Mesothelial cell of epicardium (in vitro differentiated cells): ENCODE data around the gene HGS. TPM values are rescaled to one million over a fixed set of nuclear protein-coding genes. Genes with fewer than 3 reads are reported as not detected.
A peak's percentile ranks its signal among the peaks of the same experiment; 100 is the strongest.

Source experiments
- DNase-seq, 2 experiments: peaks; one replicate each; pipeline ENCODE4 v3.0.0; 2021; ENCODE audit warnings: low spot score in 2 of 2; ENCODE audit not compliant: unreplicated experiment in 2 of 2
- H3K27ac Mint-ChIP-seq: 2 replicates; pipeline ENCODE4 v1.8.0; 2021; ENCODE audit warnings: mixed read lengths
- H3K27me3 Mint-ChIP-seq: 2 replicates; pipeline ENCODE4 v1.8.0; 2021; ENCODE audit warnings: low read depth, mixed read lengths
- H3K36me3 Mint-ChIP-seq: 2 replicates; pipeline ENCODE4 v1.8.0; 2021; ENCODE audit warnings: mixed read lengths
- H3K4me1 Mint-ChIP-seq: 2 replicates; pipeline ENCODE4 v1.8.0; 2021; ENCODE audit warnings: mixed read lengths
- H3K4me3 Mint-ChIP-seq: 2 replicates; pipeline ENCODE4 v1.8.0; 2021; ENCODE audit warnings: mild to moderate bottlenecking, moderate library complexity, mixed read lengths
- H3K9me3 Mint-ChIP-seq: 2 replicates; pipeline ENCODE4 v1.8.0; 2021; ENCODE audit warnings: mixed read lengths
- total RNA-seq: library from RNA; stranded (reverse); gene quantifications from 3 replicates; pipeline ENCODE4 v1.2.1, GENCODE V29; 2021
- TF ChIP-seq, protein P1 (sequence below): fragments of 200-600 bp; sonication (generic); IDR thresholded peaks from one replicate; pipeline ENCODE4 v1.5.0; 2021; ENCODE audit warnings: antibody characterized with exemption; ENCODE audit not compliant: unreplicated experiment

Gene HGS
- total RNA-seq, 1 donor from 2014 or later = 119 TPM

DNA sequence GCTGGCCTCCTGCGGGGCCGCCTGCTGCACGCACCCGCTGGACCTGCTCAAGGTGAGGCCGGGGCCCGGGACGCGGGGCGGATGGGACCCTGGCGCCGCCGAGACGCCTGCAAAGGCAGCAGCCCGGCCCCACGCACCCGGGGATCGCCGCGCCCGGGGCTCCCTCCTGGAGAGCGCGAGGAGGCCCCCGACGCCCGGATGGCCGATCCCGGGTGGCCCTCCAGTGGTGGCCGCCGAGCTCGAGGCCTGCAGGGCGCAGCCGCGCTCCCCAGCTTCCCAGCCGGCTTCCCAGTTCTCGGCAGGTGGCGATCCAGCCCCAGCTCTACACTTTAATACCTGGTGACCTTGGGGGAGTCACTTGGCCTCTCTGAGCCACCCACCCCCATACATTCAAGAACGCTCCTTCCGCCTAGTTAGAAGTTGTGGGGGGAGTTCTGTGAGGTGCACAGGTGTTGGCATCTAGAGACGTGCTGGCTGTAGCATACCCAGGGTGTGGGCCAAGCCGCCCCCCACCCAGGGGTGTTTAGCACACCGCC, 28.7 kb downstream of the HGS start:
- Mint-ChIP-seq H3K4me1 (peaks cover 16% of the 10 kb centered on the region), H3K4me3 (peak overlapping the region; percentile 83), H3K36me3 (no peaks in the 10 kb centered on the region), H3K27ac (no peak overlapping the region), H3K9me3 (no peaks in the 10 kb centered on the region), H3K27me3 (peaks cover 14% of the 10 kb centered on the region)
- DNase-seq = no peak
- TF ChIP-seq, protein P1, sequence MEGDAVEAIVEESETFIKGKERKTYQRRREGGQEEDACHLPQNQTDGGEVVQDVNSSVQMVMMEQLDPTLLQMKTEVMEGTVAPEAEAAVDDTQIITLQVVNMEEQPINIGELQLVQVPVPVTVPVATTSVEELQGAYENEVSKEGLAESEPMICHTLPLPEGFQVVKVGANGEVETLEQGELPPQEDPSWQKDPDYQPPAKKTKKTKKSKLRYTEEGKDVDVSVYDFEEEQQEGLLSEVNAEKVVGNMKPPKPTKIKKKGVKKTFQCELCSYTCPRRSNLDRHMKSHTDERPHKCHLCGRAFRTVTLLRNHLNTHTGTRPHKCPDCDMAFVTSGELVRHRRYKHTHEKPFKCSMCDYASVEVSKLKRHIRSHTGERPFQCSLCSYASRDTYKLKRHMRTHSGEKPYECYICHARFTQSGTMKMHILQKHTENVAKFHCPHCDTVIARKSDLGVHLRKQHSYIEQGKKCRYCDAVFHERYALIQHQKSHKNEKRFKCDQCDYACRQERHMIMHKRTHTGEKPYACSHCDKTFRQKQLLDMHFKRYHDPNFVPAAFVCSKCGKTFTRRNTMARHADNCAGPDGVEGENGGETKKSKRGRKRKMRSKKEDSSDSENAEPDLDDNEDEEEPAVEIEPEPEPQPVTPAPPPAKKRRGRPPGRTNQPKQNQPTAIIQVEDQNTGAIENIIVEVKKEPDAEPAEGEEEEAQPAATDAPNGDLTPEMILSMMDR = no peak

DNA sequence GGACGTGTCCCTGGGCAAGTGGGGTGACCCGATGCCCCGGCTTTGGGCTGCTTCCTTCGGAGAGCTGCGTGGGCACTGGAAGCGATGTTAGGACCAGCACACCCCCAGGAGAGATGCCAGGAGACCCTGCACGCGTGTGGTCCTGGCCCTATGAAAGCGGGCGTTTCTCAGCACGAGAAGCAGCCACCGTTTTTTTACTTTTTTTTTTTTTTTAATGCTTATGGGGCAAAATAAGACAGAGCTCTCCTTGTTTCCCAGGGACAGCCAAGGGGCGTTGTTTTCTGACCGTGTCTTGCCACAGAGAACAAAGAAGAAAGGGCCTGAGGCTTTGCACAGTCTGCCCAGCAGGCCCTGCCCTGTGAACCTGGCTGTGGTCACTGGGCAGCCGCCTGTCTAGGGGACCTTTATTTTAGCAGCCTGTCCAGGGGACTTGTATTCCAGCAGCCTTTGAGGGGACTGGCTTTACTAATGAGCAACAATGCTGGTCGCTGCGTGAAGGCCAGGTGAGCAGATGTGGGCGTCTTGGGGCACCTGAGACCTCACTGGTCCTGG, 29.3 kb downstream of the HGS start:
- Mint-ChIP-seq H3K27me3 (peaks cover 14% of the 10 kb centered on the region), H3K9me3 (no peaks in the 10 kb centered on the region), H3K27ac (no peak overlapping the region), H3K4me1 (peaks cover 16% of the 10 kb centered on the region), H3K4me3 (peak overlapping the region; percentile 83), H3K36me3 (no peaks in the 10 kb centered on the region)
- TF ChIP-seq, protein P1 = no peak
- DNase-seq = no peak

GRCh38 chr17:81713556-81714411, 30.0 kb downstream of the HGS start:
- Mint-ChIP-seq H3K27ac (no peak overlapping the region), H3K36me3 (no peaks in the 10 kb centered on the region), H3K4me1 (peaks cover 16% of the 10 kb centered on the region), H3K27me3 (peaks cover 14% of the 10 kb centered on the region), H3K9me3 (no peaks in the 10 kb centered on the region), H3K4me3 (peak overlapping the region; percentile 83)
- TF ChIP-seq, protein P1 = no peak
- DNase-seq = no peak

DNA sequence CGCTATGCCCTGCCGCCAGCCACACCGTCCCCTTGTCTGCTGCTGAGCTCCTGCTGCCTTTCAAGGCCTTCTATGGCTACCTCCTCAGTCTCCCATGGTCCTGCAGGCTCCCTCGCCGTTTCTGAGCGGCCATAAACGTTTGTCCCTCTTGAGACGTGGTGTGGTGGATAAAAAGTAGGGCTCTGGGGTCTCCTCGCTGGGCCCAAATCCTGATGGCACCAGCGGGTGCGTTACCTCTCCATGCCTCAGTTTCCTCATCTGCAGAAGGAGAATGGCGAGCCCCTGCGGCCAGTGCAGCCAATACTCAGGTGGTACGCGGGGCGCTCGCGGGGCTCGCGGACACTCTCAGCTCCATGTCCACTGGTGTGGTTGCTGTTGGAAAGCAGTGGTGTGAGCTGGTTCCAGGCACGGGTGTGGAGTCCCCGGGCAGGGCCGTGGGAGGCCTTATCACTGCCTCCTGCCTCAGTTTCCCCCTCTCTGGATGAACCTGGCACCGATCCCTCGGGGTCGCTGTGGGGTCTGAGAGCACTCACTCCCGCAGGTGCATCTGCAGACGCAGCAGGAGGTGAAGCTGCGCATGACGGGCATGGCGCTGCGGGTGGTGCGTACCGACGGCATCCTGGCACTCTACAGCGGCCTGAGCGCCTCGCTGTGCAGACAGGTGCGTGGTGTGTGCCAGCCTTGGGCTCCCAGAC, 30.7 kb downstream of the HGS start:
- Mint-ChIP-seq H3K27me3 (peaks cover 14% of the 10 kb centered on the region), H3K36me3 (no peaks in the 10 kb centered on the region), H3K9me3 (no peaks in the 10 kb centered on the region), H3K4me3 (no peak overlapping the region), H3K4me1 (peaks cover 16% of the 10 kb centered on the region), H3K27ac (no peak overlapping the region)
- no peak for DNase-seq
- TF ChIP-seq, protein P1 = no peak

DNA sequence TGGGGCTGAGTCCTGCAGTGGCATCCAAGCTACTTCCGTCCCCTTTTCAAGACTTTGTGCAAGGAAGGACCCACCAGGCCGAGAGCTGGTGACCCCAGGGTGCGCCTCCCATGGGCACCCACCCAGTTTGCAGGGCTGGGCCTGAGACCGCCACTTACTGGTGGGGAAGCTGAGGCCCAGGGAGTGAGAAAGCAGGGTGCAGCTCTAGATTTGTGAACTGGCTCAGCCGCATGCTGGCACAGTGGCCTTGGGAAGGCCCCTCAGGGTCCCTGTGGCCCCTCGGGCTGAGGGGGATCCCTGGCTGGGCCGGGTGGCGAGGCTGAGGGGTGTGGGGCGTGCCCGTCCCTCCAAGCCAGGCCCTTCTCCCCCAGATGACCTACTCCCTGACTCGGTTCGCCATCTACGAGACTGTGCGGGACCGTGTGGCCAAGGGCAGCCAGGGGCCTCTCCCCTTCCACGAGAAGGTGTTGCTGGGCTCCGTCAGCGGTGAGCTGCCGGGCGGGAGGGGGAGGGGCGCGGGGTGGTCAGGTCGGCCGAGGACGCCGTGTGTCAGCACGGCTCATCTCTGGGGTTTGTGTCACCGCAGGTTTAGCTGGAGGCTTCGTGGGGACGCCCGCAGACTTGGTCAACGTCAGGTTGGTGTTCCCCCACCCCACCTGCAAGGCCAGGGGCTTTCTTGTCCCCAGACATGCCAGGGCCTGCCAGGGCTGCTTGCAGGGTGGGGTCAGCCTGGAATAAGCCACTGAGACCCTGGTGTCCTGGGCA, 31.5 kb downstream of the HGS start:
- Mint-ChIP-seq H3K4me3 (no peak overlapping the region), H3K4me1 (peaks cover 16% of the 10 kb centered on the region), H3K9me3 (no peaks in the 10 kb centered on the region), H3K27me3 (peaks cover 11% of the 10 kb centered on the region), H3K36me3 (no peaks in the 10 kb centered on the region), H3K27ac (no peak overlapping the region)
- TF ChIP-seq, protein P1 = no peak
- DNase-seq = no peak
